ENCODE measurements around the gene CD36.

DNA sequence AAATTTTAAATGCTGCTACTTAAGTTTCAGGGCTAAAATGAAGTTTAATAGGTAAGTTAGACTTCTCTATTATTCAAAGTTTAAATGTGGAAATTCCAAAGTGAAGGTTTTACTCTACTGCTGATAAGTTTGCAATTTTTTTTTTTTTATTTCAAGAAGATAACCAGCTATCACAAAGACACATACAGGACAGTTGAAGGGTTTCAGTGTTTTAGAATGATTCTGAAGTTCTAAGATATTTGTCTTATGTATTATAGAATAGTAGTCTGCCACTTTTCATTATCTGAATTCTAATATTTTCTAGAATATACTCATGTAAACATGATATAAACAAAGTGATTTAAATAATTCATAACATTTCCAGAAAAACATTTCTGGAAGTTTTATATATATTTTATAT lies 7.0 kb upstream of the CD36 start:
- TF ChIP-seq POLR2AphosphoS5 (IDR thresholded peaks at IDR 0.05; ENCODE audit: low read depth, low read length) (no peak), TAF1 (IDR thresholded peaks at IDR 0.05; ENCODE audit: borderline replicate concordance, insufficient read depth, low read length) (no peak), SIN3A (IDR thresholded peaks at IDR 0.05; ENCODE audit: borderline replicate concordance, insufficient read depth, low read length) (no peak)
- TF ChIP-seq, protein P1, sequence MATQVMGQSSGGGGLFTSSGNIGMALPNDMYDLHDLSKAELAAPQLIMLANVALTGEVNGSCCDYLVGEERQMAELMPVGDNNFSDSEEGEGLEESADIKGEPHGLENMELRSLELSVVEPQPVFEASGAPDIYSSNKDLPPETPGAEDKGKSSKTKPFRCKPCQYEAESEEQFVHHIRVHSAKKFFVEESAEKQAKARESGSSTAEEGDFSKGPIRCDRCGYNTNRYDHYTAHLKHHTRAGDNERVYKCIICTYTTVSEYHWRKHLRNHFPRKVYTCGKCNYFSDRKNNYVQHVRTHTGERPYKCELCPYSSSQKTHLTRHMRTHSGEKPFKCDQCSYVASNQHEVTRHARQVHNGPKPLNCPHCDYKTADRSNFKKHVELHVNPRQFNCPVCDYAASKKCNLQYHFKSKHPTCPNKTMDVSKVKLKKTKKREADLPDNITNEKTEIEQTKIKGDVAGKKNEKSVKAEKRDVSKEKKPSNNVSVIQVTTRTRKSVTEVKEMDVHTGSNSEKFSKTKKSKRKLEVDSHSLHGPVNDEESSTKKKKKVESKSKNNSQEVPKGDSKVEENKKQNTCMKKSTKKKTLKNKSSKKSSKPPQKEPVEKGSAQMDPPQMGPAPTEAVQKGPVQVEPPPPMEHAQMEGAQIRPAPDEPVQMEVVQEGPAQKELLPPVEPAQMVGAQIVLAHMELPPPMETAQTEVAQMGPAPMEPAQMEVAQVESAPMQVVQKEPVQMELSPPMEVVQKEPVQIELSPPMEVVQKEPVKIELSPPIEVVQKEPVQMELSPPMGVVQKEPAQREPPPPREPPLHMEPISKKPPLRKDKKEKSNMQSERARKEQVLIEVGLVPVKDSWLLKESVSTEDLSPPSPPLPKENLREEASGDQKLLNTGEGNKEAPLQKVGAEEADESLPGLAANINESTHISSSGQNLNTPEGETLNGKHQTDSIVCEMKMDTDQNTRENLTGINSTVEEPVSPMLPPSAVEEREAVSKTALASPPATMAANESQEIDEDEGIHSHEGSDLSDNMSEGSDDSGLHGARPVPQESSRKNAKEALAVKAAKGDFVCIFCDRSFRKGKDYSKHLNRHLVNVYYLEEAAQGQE (IDR thresholded peaks at IDR 0.05; ENCODE audit: insufficient read depth in 1 of 2, low read depth in 2 of 2, low read length in 2 of 2) = no peak

Data from PFSK-1 (cell line).